ENCODE data around the gene DLX3. TPM values are rescaled to one million over a fixed set of nuclear protein-coding genes. Genes with fewer than 3 reads are reported as not detected.

Gene DLX3
- total RNA-seq, 4 donors from 2014 or later = 12.9 to 31.8 (median 23.8) TPM

- WGBS = 21% methylated on average over 17 of the region's 20 CpGs
- peaks cover 75% of the 10 kb centered on the region for H3K27me3 ChIP-seq
- TF ChIP-seq CTCF (IDR thresholded peaks at IDR 0.05) (peak; percentile 84 to 94), POLR2A (IDR thresholded peaks at IDR 0.05) (no peak), POLR2AphosphoS5 (IDR thresholded peaks at IDR 0.05) (no peak)
Measured at GRCh38 chr17:49997773-49998703, 3.0 kb upstream of the DLX3 start.

GRCh38 chr17:49997301-49997650 is 2.3 kb upstream of the DLX3 start:
- WGBS = 14% methylated on average over 6 of the region's 6 CpGs
- H3K36me3 ChIP-seq = no peaks in the 10 kb centered on the region
- DNase-seq (ENCODE audit: low spot score in 2 of 2) = no peak
- no peak overlapping the region for H3K27ac ChIP-seq
- H3K4me3 ChIP-seq = peak overlapping the region; percentile 47
- H3K27me3 ChIP-seq = peaks cover 79% of the 10 kb centered on the region
- TF ChIP-seq CTCF (IDR thresholded peaks at IDR 0.05) (no peak), POLR2A (IDR thresholded peaks at IDR 0.05) (no peak), POLR2AphosphoS5 (IDR thresholded peaks at IDR 0.05) (no peak)
- peaks cover 66% of the 10 kb centered on the region for H3K4me1 ChIP-seq
- no peaks in the 10 kb centered on the region for H3K9me3 ChIP-seq

More at GRCh38 chr17:49997773-49998703, 3.0 kb upstream of the DLX3 start:
- H3K4me3 ChIP-seq = no peak overlapping the region
- peak; percentile 87 to 89 for DNase-seq (ENCODE audit: low spot score in 2 of 2)
- no peaks in the 10 kb centered on the region for H3K36me3 ChIP-seq
- no peaks in the 10 kb centered on the region for H3K9me3 ChIP-seq
- H3K4me1 ChIP-seq = peaks cover 63% of the 10 kb centered on the region
- no peak overlapping the region for H3K27ac ChIP-seq

GRCh38 chr17:49996495-49997300 is 1.7 kb upstream of the DLX3 start:
- peaks cover 63% of the 10 kb centered on the region for H3K4me1 ChIP-seq
- peak overlapping the region; percentile 47 for H3K4me3 ChIP-seq
- peak in 1 of 2 donors; percentile 79 for DNase-seq (ENCODE audit: low spot score in 2 of 2)
- H3K36me3 ChIP-seq = no peaks in the 10 kb centered on the region
- H3K9me3 ChIP-seq = no peaks in the 10 kb centered on the region
- TF ChIP-seq EP300 (IDR thresholded peaks at IDR 0.05) (no peak), CTCF (IDR thresholded peaks at IDR 0.05) (peak; percentile 94 to 98)
- H3K27ac ChIP-seq = no peak overlapping the region
- WGBS = 3% methylated on average over 26 of the region's 58 CpGs
- peaks cover 77% of the 10 kb centered on the region for H3K27me3 ChIP-seq

- H3K4me3 ChIP-seq = no peak overlapping the region
- no peak overlapping the region for H3K27ac ChIP-seq
- peaks cover 77% of the 10 kb centered on the region for H3K27me3 ChIP-seq
- no peak for TF ChIP-seq EP300 (IDR thresholded peaks at IDR 0.05)
- no peak for TF ChIP-seq CTCF (IDR thresholded peaks at IDR 0.05)
- TF ChIP-seq POLR2AphosphoS5 (IDR thresholded peaks at IDR 0.05) = no peak
- TF ChIP-seq POLR2A (IDR thresholded peaks at IDR 0.05) = no peak
- WGBS = 38% methylated on average over 7 of the region's 7 CpGs
- no peak for DNase-seq (ENCODE audit: low spot score in 2 of 2)
- H3K36me3 ChIP-seq = no peaks in the 10 kb centered on the region
- H3K9me3 ChIP-seq = no peaks in the 10 kb centered on the region
- H3K4me1 ChIP-seq = peaks cover 59% of the 10 kb centered on the region
Measured at GRCh38 chr17:49996121-49996494, 1.1 kb upstream of the DLX3 start.
